Erythroblast (primary cell): Measurements from ENCODE around the gene MRPL37.

Experiments
- GATA1 ChIP-seq: IDR thresholded peaks from 2 replicates; pipeline ENCODE4 v1.6.1; 2011; ENCODE audit warnings: low read depth, mild to moderate bottlenecking, control low read depth, low read length, moderate library complexity
- POLR2A ChIP-seq: IDR thresholded peaks from 2 replicates; pipeline ENCODE4 v1.6.1; 2011; ENCODE audit warnings: mild to moderate bottlenecking, low read length

DNA sequence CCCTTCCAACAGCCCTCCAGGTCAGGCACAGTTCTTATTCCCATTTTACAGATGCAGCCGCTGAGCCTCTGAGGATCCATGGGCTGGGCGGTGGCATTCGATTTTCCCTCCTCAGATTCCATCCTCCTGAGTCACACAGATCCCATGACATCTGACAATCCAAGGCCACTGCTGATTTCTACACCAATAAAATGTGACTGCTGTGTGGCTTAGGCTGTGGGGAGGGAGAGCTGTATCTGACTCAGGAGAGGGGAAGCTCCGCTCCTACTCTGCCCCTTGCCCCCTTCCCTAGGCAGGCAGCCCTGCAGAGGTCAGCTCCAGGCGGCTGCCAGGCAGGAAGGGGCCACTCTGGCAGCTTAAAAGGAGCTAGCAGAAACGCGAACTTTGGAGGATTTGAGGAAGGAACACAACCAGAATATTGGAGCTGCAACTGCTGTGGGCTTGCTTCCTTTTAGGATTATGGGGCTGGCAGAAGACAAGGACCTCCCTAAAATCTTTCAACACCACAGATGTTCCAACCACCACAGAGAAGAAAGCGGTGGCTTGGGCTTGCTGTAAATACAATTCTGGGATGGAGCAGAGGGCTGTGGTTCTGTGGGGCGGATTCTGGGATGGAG is 50.0 kb downstream of the MRPL37 start:
- no peak for TF ChIP-seq POLR2A
- TF ChIP-seq GATA1: no peak
